ENCODE data around the gene DNAH1. TPM values are rescaled to one million over a fixed set of nuclear protein-coding genes. Genes with fewer than 3 reads are reported as not detected.

Gene DNAH1
- total RNA-seq, 1 experiment from 2014 or later: 0.48 TPM

DNA sequence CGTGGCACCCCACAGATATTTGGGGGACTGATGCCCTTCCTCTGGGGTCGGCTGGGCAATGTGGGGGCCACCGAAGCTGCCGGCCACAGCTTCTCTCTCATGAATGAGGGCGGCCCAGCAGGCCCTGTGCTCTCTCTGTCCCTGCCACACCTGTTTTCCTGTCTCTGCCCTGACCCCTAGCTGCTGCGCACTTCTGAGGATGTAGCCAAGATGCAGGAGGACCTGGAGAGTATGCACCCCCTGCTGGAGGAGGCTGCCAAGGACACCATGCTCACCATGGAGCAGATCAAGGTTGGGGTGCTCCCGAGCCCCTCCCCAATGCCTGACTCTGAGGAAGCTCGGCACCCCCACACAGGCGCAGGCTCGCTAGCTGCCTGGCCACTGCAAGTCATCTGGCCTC, 69.0 kb downstream of the DNAH1 start:
- Histone ChIP-seq H3K4me3 (ENCODE audit: insufficient read depth, low read depth, low read length) (no peak overlapping the region), H3K27me3 (ENCODE audit: control insufficient read depth, insufficient read depth, low read length) (no peaks in the 10 kb centered on the region), H3K36me3 (replicated peaks; ENCODE audit: control insufficient read depth, insufficient read depth, low read length) (no peaks in the 10 kb centered on the region)
- peak; percentile 97 for DNase-seq

DNA sequence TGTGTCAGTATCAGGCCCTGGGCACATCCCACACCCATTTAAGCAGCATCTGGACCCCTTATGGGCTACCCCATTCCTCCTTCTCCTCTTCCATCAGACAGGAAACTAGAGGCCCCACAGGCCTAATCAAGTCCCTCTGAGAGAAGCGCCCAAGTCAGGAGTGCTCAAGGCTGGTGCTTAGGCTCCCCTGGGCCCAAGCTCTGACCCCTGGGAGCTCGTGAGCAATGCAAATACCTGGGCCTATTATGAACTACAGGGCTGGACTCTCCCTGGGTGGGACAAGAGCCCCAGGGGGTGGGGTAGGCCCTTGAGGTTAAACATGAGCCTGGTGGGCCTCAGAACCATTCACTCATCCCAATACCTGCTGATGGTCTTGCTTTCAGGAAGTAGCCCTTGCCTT, 71.4 kb downstream of the DNAH1 start:
- DNase-seq: no peak
- H3K27me3 ChIP-seq (ENCODE audit: control insufficient read depth, insufficient read depth, low read length): no peaks in the 10 kb centered on the region
- no peak overlapping the region for H3K4me3 ChIP-seq (ENCODE audit: insufficient read depth, low read depth, low read length)
- no peaks in the 10 kb centered on the region for H3K36me3 ChIP-seq (replicated peaks; ENCODE audit: control insufficient read depth, insufficient read depth, low read length)

- no peaks in the 10 kb centered on the region for H3K36me3 ChIP-seq (replicated peaks; ENCODE audit: control insufficient read depth, insufficient read depth, low read length)
- peak; percentile 92 for DNase-seq
- no peak overlapping the region for H3K4me3 ChIP-seq (ENCODE audit: insufficient read depth, low read depth, low read length)
- H3K27me3 ChIP-seq (ENCODE audit: control insufficient read depth, insufficient read depth, low read length): no peaks in the 10 kb centered on the region
These were observed 72.3 kb downstream of the DNAH1 start for GRCh38 chr3:52388348-52388821.

DNA sequence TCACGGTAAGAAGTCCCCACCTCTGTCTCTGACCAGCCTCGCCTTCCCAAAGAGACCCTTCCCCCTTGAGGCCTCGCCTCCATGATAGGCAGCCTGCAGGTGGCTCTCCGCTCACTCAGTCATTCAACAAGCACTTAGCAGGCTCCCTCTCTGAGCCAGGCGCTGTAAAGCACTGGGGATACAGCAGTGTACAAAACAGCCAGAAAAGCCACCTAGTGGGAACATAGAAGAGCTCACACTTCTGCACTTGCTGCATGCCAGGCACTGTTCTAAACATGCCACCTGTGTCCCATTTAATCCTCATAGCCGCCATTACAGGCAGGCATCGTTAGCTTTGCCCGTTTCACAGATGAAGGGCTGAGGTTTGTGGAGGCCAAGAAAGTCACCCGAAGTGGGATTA, 72.8 kb downstream of the DNAH1 start:
- no peaks in the 10 kb centered on the region for H3K27me3 ChIP-seq (ENCODE audit: control insufficient read depth, insufficient read depth, low read length)
- DNase-seq: no peak
- no peak overlapping the region for H3K4me3 ChIP-seq (ENCODE audit: insufficient read depth, low read depth, low read length)
- H3K36me3 ChIP-seq (replicated peaks; ENCODE audit: control insufficient read depth, insufficient read depth, low read length): no peaks in the 10 kb centered on the region

- Histone ChIP-seq H3K27me3 (ENCODE audit: control insufficient read depth, insufficient read depth, low read length) (no peaks in the 10 kb centered on the region), H3K36me3 (replicated peaks; ENCODE audit: control insufficient read depth, insufficient read depth, low read length) (no peaks in the 10 kb centered on the region), H3K4me3 (ENCODE audit: insufficient read depth, low read depth, low read length) (no peak overlapping the region)
- no peak for DNase-seq
These were observed 75.0 kb downstream of the DNAH1 start for GRCh38 chr3:52391096-52391495.

DNA sequence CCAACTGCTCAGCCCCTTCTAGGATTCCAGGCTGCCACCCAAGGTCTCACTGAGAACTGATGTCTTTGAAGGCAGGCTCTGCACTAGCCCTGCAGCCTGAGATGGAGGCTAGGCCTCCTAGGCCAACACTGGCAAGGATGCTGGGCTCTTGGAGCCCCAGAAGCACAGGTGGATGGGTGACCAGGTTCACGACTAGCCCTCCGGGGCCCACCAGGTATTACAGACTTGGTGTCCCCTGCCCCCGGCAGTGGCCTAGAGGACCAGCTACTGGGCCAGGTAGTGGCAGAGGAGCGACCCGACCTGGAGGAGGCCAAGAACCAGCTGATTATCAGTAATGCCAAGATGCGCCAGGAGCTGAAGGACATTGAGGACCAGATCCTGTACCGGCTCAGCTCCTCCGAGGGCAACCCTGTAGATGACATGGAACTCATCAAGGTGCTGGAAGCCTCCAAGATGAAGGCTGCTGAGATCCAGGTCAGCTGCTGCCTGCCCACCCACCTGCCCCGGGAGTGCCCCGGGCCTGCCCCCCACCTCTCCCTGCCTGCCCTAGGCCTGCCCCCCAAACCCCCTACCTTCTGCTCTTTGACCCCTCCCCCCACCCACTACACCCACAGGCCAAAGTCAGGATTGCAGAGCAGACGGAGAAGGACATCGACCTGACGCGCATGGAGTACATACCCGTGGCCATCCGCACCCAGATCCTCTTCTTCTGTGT, 76.3 kb downstream of the DNAH1 start:
- no peaks in the 10 kb centered on the region for H3K27me3 ChIP-seq (ENCODE audit: control insufficient read depth, insufficient read depth, low read length)
- no peak for DNase-seq

DNA sequence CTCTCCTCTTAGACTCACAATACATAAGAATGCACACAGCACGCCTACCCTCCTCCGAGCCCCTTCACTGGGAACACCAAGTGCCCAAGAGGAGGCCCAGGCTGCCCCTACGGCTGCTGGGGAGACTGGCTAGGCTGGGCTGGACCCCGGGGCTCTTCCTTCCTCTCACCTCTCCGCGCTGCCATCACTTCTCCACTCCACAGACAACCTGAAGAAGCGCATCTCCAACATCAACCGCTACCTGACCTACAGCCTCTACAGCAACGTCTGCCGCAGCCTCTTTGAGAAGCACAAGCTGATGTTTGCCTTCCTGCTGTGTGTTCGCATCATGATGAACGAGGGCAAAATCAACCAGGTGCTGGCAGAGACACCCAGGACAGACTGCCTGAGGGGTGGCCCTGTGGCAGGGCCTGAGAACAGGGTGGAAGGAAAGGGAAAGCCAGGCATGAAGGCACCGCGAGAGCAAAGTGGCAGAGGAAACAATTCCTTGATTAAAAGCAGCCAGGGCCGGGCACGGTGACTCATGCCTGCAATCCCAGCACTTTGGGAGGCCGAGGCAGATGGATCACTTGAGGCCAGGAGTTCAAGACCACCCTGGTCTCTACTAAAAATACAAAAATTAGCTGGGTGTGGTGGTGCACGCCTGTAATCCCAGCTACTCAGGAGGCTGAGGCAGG, 77.2 kb downstream of the DNAH1 start:
- H3K27me3 ChIP-seq (ENCODE audit: control insufficient read depth, insufficient read depth, low read length): no peaks in the 10 kb centered on the region
- H3K4me3 ChIP-seq (ENCODE audit: insufficient read depth, low read depth, low read length): no peak overlapping the region
- no peaks in the 10 kb centered on the region for H3K36me3 ChIP-seq (replicated peaks; ENCODE audit: control insufficient read depth, insufficient read depth, low read length)
- no peak for DNase-seq

More for the DNA sequence above, 76.3 kb downstream of the DNAH1 start:
- no peaks in the 10 kb centered on the region for H3K36me3 ChIP-seq (replicated peaks; ENCODE audit: control insufficient read depth, insufficient read depth, low read length)
- H3K4me3 ChIP-seq (ENCODE audit: insufficient read depth, low read depth, low read length): no peak overlapping the region

DNA sequence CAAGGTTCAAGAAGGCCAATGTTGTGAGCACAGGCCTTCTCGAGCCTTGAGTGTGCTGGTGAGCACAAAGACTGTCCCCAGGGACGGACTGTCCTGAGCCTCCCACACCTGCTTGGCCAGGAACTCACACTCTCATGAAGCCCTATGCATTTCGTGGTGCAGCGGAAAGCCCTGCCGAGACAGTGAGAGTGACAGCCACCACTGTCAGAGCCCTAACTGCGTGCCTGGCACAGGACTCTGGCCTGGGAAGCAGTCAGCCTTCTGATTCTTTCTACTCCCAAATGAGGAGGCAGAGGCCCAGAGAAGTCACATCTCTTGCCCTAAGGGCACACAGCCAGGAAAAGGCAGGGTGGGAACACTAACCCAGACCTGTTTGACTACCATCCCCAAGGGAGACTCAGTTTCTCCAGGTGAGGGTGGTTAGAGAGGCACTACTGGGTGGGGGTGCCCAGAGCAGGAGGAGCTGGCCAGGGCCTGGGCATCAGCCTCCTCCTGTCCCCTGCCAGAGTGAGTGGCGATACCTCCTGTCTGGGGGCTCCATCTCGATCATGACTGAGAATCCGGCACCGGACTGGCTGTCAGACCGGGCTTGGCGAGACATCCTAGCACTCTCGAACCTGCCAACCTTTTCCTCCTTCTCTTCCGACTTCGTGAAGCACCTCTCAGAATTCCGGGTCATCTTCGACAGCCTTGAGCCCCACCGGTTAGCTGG, 78.0 kb downstream of the DNAH1 start:
- no peak for DNase-seq
- Histone ChIP-seq H3K27me3 (ENCODE audit: control insufficient read depth, insufficient read depth, low read length) (no peaks in the 10 kb centered on the region), H3K36me3 (replicated peaks; ENCODE audit: control insufficient read depth, insufficient read depth, low read length) (no peaks in the 10 kb centered on the region), H3K4me3 (ENCODE audit: insufficient read depth, low read depth, low read length) (no peak overlapping the region)

DNA sequence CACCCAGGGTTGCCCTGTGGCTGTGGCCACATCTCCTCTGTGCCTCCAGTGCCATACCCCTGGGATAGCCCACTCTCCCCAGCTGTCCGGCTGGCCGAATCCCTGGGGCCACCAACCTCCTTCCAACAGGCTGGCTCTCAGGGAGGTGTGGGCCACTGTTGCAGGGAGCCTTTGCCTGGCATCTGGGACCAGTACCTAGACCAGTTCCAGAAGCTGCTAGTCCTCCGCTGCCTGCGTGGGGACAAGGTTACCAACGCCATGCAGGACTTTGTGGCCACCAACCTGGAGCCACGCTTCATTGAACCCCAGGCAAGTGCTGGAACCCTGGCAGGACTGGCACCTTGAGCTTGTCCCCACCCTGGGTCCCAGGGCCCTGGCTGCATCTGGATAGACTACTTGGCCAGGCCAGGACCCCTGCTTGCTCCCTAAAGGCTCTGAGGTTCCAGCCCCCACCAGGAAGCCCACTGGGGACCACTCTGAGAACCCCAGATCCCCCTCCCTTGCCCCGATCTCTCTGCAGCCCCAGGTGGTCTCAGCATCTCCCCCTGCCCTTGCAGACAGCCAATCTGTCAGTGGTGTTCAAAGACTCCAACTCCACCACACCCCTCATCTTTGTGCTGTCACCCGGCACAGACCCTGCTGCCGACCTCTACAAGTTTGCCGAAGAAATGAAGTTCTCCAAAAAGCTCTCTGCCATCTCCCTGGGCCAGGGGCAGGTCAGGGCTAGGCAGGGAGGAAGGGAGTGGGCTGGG, 78.8 kb downstream of the DNAH1 start:
- H3K27me3 ChIP-seq (ENCODE audit: control insufficient read depth, insufficient read depth, low read length): no peaks in the 10 kb centered on the region
- no peak for DNase-seq
- H3K36me3 ChIP-seq (replicated peaks; ENCODE audit: control insufficient read depth, insufficient read depth, low read length): no peaks in the 10 kb centered on the region
- no peak overlapping the region for H3K4me3 ChIP-seq (ENCODE audit: insufficient read depth, low read depth, low read length)

GRCh38 chr3:52395503-52395865, 79.4 kb downstream of the DNAH1 start:
- Histone ChIP-seq H3K27me3 (ENCODE audit: control insufficient read depth, insufficient read depth, low read length) (no peaks in the 10 kb centered on the region), H3K4me3 (ENCODE audit: insufficient read depth, low read depth, low read length) (no peak overlapping the region), H3K36me3 (replicated peaks; ENCODE audit: control insufficient read depth, insufficient read depth, low read length) (no peaks in the 10 kb centered on the region; the same call in 1 of the 2 replicates)
- DNase-seq: no peak

DNA sequence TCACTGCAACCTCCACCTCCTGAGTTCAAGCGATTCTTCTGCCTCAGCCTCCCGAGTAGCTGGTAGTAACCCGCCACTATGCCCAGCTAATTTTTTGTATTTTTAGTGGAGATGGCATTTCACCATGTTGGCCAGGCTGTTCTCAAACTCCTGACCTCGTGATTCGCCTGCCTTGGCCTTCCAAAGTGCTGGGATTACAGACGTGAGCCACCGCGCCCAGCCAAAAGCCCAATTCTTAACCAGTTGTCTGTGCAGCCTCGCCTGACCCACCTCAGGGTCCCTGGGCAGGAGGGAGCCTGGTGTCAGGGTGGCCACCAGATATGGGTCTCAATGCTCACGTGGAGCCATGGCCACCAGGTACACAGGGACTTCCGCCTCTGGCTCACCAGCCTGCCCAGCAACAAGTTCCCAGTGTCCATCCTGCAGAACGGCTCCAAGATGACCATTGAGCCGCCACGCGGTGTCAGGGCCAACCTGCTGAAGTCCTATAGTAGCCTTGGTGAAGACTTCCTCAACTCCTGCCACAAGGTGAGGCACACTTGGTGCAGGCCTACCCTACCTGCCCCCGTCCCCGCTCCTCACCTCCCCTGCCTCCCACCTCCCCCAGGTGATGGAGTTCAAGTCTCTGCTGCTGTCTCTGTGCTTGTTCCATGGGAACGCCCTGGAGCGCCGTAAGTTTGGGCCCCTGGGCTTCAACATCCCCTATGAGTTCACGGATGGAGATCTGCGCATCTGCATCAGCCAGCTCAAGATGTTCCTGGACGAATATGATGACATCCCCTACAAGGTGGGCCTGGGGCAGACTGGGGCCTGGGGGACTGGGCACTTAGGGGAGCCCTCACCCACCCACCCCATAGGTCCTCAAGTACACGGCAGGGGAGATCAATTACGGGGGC, 80.1 kb downstream of the DNAH1 start:
- no peaks in the 10 kb centered on the region; the same call in 1 of the 2 replicates for H3K36me3 ChIP-seq (replicated peaks; ENCODE audit: control insufficient read depth, insufficient read depth, low read length)
- H3K4me3 ChIP-seq (ENCODE audit: insufficient read depth, low read depth, low read length): no peak overlapping the region
- no peaks in the 10 kb centered on the region for H3K27me3 ChIP-seq (ENCODE audit: control insufficient read depth, insufficient read depth, low read length)
- DNase-seq: no peak

GRCh38 chr3:52396907-52397591, 80.9 kb downstream of the DNAH1 start:
- peaks cover 2% of the 10 kb centered on the region for H3K36me3 ChIP-seq (replicated peaks; ENCODE audit: control insufficient read depth, insufficient read depth, low read length)
- H3K4me3 ChIP-seq (ENCODE audit: insufficient read depth, low read depth, low read length): no peak overlapping the region
- DNase-seq: no peak
- H3K27me3 ChIP-seq (ENCODE audit: control insufficient read depth, insufficient read depth, low read length): no peaks in the 10 kb centered on the region

GRCh38 chr3:52397676-52398399, 81.7 kb downstream of the DNAH1 start:
- no peaks in the 10 kb centered on the region for H3K27me3 ChIP-seq (ENCODE audit: control insufficient read depth, insufficient read depth, low read length)
- DNase-seq: no peak
- peaks cover 7% of the 10 kb centered on the region for H3K36me3 ChIP-seq (replicated peaks; ENCODE audit: control insufficient read depth, insufficient read depth, low read length)
- H3K4me3 ChIP-seq (ENCODE audit: insufficient read depth, low read depth, low read length): no peak overlapping the region
